GF-D8 (cell line): ENCODE results near the gene PDZD2.
"Not testable (repeated sequence)": the region's sequence is repeated elsewhere in the genome, so short reads cannot be mapped to it uniquely, and the experiment has no call there.

Source experiments
- DNase-seq: peaks from one replicate; lab custom pipeline; 2025; lab: John Stamatoyannopoulos, UW

PDZD2 gene

GRCh38 chr5:32040181-32040695 is 401.3 kb downstream of the PDZD2 start:
- DNase-seq, result not testable (repeated sequence)

DNA sequence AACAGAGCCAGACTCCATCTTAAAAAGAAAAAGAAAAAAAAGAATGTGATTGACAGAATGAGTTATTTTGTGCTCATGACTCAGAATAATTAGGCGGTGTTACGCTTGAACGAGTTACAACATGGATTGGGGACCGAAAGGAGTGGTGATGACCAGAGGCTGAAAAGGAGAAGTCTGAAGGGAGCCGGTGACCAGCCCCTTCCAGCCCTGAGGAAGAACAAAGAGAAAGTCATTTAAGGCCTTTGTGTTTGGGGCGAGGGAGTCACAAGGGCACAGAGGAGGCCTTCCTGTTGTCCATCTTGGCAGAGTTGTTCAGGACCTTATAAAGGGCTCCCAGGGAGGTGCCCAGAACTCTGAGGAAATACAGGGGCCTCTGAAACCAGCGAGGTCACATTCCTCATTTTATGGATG is 403.6 kb downstream of the PDZD2 start:
- DNase-seq, result no peak

DNA sequence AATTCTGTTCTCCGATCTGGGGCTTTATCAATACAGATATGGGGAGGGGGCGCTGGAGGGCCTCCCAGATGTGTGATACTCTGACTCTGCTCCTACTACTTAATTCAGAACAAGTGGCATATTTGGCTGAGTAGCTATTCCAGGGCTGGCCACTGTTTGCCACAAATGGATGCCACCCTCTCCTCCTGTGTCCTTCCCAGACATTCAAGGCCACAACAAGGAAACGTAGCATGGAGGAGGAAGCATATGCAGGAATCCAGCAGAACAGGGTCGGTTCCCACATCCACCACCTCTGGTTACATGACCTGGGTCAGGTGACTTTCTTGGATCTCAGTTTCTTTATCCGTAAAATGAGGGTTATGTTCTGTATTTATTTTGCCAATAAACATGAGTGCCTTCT is 404.2 kb downstream of the PDZD2 start:
- no peak for DNase-seq

GRCh38 chr5:32044434-32044833 is 405.5 kb downstream of the PDZD2 start:
- DNase-seq, result no peak

- DNase-seq, result no peak
Observed at GRCh38 chr5:32044939-32045338, 406.0 kb downstream of the PDZD2 start.

DNA sequence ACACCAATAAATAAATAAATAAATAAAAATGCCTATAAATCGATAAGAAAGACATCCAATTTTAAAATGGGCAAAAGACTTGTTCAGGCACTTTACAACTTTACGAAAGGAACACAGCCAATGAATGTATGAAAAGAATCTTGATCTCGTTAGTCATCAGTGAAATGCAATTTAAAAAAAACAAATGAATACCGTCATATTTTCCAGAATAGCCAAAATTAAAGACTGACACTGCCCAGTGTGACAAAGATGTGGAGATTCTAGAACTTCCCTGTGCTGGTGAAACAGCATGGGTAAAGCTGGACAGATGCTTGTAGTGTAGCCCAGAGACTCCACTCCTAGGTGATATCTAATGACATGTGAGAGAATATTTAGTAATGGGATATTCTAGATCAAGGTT is 408.1 kb downstream of the PDZD2 start:
- DNase-seq, result no peak

GRCh38 chr5:32051796-32052195 is 412.9 kb downstream of the PDZD2 start:
- no peak for DNase-seq

DNA sequence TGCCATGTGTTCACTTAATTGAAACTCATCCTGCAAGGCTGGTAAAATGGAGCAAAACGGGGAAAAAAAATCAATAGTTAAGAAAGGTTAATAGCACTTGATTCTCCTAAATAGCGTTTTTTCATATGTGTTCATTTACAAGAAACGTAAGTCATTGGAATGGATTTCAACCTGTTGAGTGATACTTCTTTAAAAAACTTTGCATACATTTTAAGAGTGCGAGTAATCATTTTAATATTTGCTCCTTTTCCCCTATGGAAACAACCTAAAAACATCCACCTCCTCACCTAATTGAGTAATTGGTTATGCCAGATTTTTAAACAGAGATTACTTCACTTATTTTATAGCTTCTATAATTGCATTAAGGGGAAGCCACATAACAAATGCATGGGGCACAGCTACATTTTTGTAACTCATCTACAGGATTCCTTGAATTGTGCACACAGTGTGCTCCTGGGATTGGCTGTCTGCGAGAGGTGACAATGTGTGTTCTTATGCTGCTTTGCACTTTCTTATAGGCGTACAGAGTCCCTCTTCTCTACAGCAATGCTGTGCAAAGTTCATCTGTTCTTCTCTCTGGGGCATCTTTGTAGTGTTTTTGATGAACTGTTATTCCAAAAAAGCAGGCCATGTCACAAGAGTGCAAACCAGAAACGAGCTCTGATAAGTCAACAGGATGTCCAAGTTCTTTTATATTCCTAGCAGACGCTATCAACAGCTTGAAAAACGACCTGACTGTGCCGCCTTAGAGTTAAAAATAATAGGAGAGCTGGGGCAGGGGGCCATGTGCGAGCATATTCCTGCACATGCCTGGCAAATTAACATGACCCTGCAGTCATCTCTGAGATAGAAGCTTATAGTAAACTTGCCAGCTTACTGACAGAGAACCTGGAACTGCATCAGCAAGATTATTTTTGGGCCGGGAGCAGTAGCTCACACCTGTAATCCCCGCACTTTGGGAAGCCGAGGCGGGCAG is 417.2 kb downstream of the PDZD2 start:
- DNase-seq, result no peak

GRCh38 chr5:32057187-32058096 is 418.5 kb downstream of the PDZD2 start:
- DNase-seq, result no peak

DNA sequence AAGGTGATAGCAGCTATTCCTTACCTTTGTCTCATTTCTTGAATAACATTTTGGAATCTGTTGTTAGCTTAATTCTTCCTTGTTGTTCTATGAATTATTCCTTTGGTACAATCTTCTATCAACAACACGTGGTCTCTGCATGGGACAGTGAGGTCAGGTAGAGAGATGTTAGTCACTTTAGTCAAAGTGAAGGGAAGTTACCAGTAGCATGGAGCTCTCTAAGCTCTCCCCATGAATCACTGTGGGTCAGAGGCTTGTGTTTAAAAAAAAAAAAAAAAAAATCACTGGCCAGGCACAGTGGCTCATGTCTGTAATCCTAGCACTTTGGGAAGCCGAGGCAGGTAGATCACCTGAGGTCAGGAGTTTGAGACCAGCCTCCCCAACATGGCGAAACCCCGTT is 419.2 kb downstream of the PDZD2 start:
- DNase-seq, result no peak

DNA sequence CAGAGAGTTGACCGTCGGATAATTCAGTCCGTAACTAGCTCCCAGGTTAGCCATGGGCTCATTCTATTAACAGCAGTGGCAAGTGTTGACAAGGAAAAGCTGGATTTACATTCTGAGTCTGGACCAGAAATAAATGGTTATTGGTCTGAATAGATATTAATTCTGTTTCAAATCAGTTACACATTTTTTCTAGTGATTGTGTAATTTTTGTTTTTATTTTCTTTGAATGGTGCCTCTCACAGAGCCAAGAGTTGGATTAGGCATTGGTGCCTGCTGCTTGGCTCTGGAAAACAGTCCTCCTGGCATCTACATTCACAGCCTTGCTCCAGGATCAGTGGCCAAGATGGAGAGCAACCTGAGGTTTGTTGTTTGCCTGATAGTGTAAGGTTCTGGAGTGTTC is 420.1 kb downstream of the PDZD2 start:
- no peak for DNase-seq

GRCh38 chr5:32059761-32060530 is 421.0 kb downstream of the PDZD2 start:
- DNase-seq, result no peak

GRCh38 chr5:32061236-32061635 is 422.3 kb downstream of the PDZD2 start:
- no peak for DNase-seq

DNA sequence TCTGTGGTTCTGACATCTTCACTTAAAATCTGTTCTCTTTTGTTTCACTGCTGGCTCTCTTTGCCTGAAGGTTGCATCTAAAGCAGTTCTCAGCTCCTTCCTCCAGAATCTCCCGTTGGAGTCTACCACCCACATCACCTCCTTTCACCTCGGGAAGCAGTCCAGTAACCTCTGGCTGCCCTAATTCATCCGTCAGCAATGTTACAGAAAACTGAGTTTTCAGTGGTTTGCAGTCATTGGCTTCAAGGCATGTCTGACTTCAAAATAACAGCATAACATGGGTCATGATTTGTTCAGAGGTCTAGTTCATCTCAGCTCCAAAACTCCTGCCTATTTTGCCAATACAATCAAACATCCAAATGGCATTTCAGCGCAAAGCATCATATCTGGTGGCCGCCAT is 427.5 kb downstream of the PDZD2 start:
- no peak for DNase-seq

GRCh38 chr5:32067774-32068470 is 429.0 kb downstream of the PDZD2 start:
- DNase-seq, result no peak

GRCh38 chr5:32068561-32068960 is 429.6 kb downstream of the PDZD2 start:
- no peak for DNase-seq

- no peak for DNase-seq
Observed at GRCh38 chr5:32069396-32069795, 430.5 kb downstream of the PDZD2 start.

GRCh38 chr5:32071351-32071944 is 432.5 kb downstream of the PDZD2 start:
- DNase-seq, result no peak

DNA sequence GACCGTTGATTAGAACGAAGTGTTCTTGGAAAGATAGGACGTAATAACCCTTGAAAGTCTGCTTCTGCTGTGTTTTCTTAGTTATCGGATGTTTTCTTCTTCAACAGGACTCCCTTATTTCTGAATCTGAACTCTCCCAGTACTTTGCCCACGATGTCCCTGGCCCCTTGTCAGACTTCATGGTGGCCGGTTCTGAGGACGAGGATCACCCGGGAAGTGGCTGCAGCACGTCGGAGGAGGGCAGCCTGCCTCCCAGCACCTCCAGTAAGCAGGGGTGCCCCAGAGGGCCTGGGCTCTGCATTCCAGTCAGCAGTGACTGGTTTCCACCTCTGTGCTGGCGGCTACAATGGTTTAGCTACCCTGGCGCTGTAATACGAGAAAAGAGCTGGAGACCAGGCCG is 433.1 kb downstream of the PDZD2 start:
- no peak for DNase-seq

DNA sequence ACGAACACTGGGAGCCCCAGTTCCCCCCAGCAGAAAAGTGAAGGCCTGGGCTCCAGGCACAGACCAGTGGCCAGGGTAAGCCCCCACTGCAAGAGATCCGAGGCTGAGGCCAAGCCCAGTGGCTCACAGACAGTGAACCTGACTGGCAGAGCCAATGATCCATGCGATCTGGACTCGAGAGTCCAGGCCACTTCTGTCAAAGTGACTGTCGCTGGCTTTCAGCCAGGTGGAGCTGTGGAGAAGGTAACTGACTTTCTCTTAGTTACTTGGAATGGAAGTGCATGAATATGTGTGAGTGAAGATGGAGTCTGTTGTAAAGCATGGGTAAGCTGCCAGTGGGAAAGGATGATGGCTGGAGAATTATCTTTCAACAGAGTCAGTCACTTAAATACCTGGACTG is 435.5 kb downstream of the PDZD2 start:
- no peak for DNase-seq
